Right lobe of liver (tissue), 4 donors: ENCODE results near the gene SRCAP.

Experiments used
- POLR2A ChIP-seq: fragments of 450-650 bp; IDR thresholded peaks from one replicate; pipeline ENCODE4 v1.6.1; 2017; ENCODE audit warnings: antibody characterized with exemption, mild to moderate bottlenecking
- TF ChIP-seq, protein P1 (sequence below), 4 donors: fragments of 200-600 bp in 3 of 4; fragments of 450-650 bp in 1 of 4; IDR thresholded peaks; one replicate each; pipeline versions ENCODE4 v1.5.1 to v1.8.0; 2016 to 2022; ENCODE audit warnings: antibody characterized with exemption in 4 of 4, mild to moderate bottlenecking in 2 of 4
- donor health status: DM: no; HTN: no; CAD: no.
- donor health status: DM: no; HTN: no; CAD: no.
- donor health status: DM: no; HTN: yes; CAD: no.

DNA sequence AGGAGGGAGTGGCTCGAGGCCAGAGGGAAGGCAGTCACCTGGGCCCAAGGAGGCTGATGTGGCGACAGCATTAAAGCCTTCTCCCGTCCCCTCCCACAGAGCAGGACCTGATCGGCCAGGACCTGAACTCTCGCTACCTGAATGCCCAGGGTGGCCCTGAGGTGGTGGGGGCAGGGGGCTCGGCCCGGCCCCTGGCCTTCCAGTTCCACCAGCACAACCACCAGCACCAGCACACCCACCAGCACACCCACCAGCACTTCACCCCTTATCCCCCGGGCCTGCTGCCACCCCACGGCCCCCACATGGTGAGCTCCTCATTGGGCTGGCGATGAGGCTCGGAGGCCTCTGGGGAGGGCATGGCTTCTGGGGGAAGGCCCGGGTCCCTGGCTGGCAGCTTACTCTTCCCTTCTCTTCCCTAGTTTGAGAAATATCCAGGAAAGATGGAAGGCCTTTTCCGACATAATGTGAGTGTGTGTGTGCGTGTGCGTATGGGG, 34.3 kb upstream of the SRCAP start:
- no peak for TF ChIP-seq POLR2A
- TF ChIP-seq, protein P1, sequence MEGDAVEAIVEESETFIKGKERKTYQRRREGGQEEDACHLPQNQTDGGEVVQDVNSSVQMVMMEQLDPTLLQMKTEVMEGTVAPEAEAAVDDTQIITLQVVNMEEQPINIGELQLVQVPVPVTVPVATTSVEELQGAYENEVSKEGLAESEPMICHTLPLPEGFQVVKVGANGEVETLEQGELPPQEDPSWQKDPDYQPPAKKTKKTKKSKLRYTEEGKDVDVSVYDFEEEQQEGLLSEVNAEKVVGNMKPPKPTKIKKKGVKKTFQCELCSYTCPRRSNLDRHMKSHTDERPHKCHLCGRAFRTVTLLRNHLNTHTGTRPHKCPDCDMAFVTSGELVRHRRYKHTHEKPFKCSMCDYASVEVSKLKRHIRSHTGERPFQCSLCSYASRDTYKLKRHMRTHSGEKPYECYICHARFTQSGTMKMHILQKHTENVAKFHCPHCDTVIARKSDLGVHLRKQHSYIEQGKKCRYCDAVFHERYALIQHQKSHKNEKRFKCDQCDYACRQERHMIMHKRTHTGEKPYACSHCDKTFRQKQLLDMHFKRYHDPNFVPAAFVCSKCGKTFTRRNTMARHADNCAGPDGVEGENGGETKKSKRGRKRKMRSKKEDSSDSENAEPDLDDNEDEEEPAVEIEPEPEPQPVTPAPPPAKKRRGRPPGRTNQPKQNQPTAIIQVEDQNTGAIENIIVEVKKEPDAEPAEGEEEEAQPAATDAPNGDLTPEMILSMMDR (IDR thresholded peaks at IDR 0.05), result no peak
